AG04449 (cell line): ENCODE results near the gene TMEM259.

Experiments used
- CTCF ChIA-PET: fragments of 350-600 bp; formaldehyde crosslinking; extraction: SDS; loops from one replicate; lab custom pipeline; 2021; ENCODE audit warnings: antibody characterized with exemption; lab: Yijun Ruan, JAX
- POLR2A ChIA-PET: fragments of 400-600, 350-600 bp; formaldehyde crosslinking; extraction: SDS; loops from one replicate; lab custom pipeline; 2020; ENCODE audit warnings: antibody characterized with exemption, inconsistent platforms; lab: Yijun Ruan, JAX
- DNase-seq: peaks from one replicate; pipeline ENCODE4 v3.0.0-alpha.2; 2010; ENCODE audit warnings: low read depth, low spot score
- H3K4me3 ChIP-seq: 2 replicates; pipeline ENCODE4 v1.5.1; 2011; ENCODE audit warnings: low read depth, mild to moderate bottlenecking, control low read depth, low read length
- TF ChIP-seq, protein P1 (sequence below): IDR thresholded peaks from one replicate; pipeline ENCODE4 v1.5.1; 2011; ENCODE audit warnings: mild to moderate bottlenecking, moderate library complexity, low read length, control low read depth, inconsistent platforms; ENCODE audit not compliant: insufficient read depth; ENCODE audit errors: missing control alignments

The TMEM259 gene

DNA sequence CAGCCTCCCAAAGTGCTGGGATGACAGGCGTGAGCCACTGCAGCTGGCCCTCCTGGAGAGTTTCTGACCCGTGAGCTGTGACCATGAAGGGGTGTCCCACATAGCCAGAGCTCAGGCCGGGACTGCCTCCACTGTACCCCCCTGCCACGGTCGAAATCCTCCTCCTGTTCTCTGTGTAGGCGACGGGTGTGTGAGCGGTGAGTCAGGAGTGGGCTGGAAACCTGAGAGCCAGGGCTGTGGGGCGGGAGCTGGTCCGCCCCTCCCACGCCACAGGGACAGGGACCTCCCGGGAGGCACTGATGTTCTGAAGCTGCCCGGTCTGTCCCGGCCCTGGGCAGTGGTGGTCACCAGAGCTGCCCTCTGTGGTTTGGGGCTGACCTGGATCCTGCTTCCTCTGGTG is 32.8 kb downstream of the TMEM259 start:
- TF ChIP-seq, protein P1, sequence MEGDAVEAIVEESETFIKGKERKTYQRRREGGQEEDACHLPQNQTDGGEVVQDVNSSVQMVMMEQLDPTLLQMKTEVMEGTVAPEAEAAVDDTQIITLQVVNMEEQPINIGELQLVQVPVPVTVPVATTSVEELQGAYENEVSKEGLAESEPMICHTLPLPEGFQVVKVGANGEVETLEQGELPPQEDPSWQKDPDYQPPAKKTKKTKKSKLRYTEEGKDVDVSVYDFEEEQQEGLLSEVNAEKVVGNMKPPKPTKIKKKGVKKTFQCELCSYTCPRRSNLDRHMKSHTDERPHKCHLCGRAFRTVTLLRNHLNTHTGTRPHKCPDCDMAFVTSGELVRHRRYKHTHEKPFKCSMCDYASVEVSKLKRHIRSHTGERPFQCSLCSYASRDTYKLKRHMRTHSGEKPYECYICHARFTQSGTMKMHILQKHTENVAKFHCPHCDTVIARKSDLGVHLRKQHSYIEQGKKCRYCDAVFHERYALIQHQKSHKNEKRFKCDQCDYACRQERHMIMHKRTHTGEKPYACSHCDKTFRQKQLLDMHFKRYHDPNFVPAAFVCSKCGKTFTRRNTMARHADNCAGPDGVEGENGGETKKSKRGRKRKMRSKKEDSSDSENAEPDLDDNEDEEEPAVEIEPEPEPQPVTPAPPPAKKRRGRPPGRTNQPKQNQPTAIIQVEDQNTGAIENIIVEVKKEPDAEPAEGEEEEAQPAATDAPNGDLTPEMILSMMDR: no peak
- CTCF ChIA-PET: interaction anchor here (1.4 to 13.4 kb wide), 2 partner anchors 67 to 132 kb away, joined by 3 to 259 read pairs; partner anchors contain the start of gene KISS1R
- no peak overlapping the region for H3K4me3 ChIP-seq
- POLR2A ChIA-PET: interaction anchor here (0.6 kb wide), 1 partner anchor 85 kb away, joined by 3 read pairs; no protein-coding TSS in a partner anchor
- no peak for DNase-seq

DNA sequence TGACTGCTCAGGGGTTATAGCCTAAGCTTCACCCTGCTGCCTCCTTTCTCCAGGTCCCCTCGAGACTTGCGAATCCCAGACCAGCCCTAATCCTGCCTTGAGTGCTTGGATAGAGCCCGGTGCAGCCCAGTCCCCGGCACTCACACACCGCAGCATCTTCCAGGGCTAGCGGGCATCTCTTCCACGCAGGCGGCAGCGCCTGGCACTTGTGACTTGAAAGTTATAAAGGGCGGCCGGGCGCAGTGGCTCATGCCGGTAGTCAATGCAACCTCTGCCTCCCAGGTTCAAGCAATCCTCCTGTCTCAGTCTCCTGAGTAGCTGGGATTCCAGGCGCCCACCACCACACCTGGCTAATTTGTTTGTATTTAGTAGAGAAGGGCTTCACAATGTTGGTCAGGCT is 34.8 kb downstream of the TMEM259 start:
- no peak overlapping the region for H3K4me3 ChIP-seq
- ChIA-PET CTCF (interaction anchor here (0.6 to 13.4 kb wide), 3 partner anchors 65 to 257 kb away, joined by 3 to 259 read pairs (median 3); partner anchors contain the start of gene KISS1R), POLR2A (no interaction called here)
- no peak for DNase-seq
- TF ChIP-seq, protein P1: no peak

DNA sequence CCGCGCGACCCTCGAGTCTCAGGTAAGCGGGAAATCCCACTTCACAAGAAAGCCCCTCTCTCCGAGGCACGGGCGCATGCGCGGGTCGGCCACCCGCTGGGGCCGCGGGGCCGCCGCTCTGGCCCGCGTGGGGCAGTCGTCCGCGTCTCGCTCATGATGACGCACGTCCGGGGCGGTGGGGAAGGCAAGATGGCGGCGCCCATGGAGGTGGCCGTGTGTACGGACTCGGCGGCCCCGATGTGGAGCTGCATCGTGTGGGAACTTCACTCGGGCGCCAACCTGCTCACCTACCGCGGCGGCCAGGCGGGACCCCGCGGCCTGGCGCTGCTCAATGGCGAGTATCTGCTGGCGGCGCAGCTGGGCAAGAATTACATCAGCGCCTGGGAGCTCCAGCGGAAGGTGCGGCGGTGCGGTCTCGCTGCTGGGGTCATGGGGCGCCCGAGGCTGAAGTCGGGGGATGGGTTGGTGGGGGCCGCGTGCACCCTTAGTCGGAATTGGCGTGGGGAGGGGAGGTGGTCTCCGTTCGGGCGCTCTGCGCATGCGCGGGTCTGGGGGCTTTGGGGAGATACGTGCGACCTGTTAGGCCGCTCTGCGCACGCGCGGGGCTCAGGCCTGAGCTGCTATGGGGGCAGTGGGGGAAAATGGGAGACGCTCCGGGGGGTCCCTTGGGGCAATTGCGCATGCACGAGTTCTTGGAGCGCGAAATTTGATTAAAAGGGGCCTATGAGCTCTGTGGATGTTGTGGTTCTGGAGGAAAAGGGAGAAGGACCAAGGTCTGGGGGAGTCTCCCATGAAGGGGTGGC is 36.6 kb downstream of the TMEM259 start, which contains the start of gene WDR18:
Gene WDR18, plus strand, starts transcription at position 181 of the 803 bp plus-strand sequence. Its CDS starts 9 bp downstream, at position 190.
- CTCF ChIA-PET: interaction anchor here (0.8 to 13.4 kb wide), 23 partner anchors 8 to 260 kb away, joined by 3 to 259 read pairs (median 4); partner anchors contain the start of genes CFD and KISS1R
- POLR2A ChIA-PET: interaction anchor here (0.6 to 1.8 kb wide), 9 partner anchors 12 to 105 kb away, joined by 3 to 11 read pairs (median 3); partner anchors contain the start of genes CNN2 and RNU6-2
- H3K4me3 ChIP-seq: peak within 1 kb of the TSS; percentile 93

DNA sequence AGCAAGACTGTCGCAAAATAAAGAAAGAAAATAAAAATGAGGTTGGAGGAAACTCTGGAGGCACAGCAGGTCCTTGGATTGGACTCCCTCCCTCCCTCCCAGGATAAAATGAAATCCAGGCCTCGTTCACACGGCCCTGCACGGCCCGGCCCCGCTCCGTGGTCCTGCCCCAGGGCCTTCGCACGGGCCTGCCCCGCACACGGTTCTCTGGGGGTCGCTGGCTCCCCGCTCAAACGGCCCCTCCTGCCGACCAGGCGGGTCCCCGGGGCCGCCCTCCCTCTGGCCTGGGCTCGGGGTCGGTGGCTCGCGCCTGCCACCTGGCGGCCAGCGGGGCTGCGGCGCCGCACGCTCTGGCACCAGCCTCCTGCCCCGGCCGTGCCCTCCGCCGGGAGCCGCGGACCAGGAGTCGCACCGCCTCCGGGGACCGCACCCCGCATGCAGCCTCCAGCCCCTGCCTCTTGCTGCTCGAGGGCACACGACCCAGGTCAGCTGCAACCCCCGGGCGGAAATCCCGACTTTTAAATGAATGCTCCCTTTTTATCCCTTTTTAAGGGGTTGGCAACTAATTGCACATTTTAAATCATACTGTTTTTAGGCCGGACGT is 38.3 kb downstream of the TMEM259 start:
- DNase-seq: no peak
- H3K4me3 ChIP-seq: peak overlapping the region; percentile 53
- TF ChIP-seq, protein P1: peak; percentile 73
- ChIA-PET POLR2A (interaction anchor here (1.2 kb wide), 1 partner anchor 21 kb away, joined by 3 read pairs; no protein-coding TSS in a partner anchor), CTCF (interaction anchor here (0.6 to 13.4 kb wide), 16 partner anchors 8 to 312 kb away, joined by 3 to 259 read pairs (median 4); partner anchors contain the start of genes CFD and KISS1R)

More for the DNA sequence above, 36.6 kb downstream of the TMEM259 start, which contains the start of gene WDR18:
- peak; percentile 14 for DNase-seq
- TF ChIP-seq, protein P1: no peak

DNA sequence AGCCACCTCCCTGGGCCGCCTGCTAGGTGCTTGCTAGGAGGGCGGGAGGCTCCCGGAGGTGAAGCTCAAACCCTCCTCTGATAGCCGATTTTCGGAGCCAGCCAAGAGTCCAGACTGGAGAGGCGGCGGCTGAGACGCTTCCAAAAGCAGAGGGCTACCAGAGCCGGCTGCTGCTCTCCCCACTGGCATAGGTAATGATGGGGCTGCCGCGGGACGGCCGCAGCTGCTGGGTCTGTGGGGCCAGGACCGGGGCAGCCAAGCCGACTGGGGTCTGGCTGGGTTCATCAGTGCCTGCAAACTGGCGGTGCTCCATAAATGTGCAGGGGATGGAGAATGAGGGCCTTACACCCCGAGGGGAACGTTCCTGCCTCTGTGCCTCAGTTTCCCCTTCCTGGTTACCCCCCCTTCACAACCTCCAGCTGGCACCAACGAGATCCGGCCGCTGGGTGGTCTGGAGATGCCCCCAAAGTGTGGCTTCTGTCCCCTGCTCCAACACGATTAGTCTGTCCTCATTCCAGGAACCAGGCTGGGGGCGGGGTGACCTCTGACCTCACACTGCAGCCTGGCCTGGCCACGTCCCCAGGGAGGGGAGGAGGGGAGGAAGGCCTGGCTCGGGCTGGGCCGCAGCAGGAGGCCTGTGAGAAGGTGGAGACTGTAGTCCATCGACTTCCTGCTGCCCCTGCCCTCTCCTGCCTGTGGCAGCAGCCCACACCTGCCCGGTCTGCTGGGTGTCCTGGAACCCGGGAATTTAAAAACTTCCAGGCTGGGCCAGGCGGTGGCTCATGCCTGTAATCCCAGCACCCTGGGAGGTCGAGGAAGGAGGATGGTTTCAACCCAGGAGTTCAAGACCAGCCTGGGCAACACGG is 40.6 kb downstream of the TMEM259 start:
- TF ChIP-seq, protein P1: no peak
- POLR2A ChIA-PET: no interaction called here
- H3K4me3 ChIP-seq: no peak overlapping the region
- DNase-seq: no peak
- CTCF ChIA-PET: interaction anchor here (0.9 to 13.4 kb wide), 4 partner anchors 9 to 211 kb away, joined by 3 to 259 read pairs (median 24); partner anchors contain the start of gene KISS1R
